NCI-H226 (cell line): ENCODE measurements around the gene GUK1.

Source experiments
- DNase-seq: peaks from one replicate; pipeline ENCODE4 v3.0.0-alpha.2; 2015

Gene GUK1

GRCh38 chr1:228136901-228137300 lies 3.2 kb upstream of the GUK1 start:
- no peak for DNase-seq

GRCh38 chr1:228139406-228139930 lies 611 bp upstream of the GUK1 start:
- DNase-seq, result no peak

- no peak for DNase-seq
Measured at GRCh38 chr1:228140724-228141225, 696 bp downstream of the GUK1 start.

DNA sequence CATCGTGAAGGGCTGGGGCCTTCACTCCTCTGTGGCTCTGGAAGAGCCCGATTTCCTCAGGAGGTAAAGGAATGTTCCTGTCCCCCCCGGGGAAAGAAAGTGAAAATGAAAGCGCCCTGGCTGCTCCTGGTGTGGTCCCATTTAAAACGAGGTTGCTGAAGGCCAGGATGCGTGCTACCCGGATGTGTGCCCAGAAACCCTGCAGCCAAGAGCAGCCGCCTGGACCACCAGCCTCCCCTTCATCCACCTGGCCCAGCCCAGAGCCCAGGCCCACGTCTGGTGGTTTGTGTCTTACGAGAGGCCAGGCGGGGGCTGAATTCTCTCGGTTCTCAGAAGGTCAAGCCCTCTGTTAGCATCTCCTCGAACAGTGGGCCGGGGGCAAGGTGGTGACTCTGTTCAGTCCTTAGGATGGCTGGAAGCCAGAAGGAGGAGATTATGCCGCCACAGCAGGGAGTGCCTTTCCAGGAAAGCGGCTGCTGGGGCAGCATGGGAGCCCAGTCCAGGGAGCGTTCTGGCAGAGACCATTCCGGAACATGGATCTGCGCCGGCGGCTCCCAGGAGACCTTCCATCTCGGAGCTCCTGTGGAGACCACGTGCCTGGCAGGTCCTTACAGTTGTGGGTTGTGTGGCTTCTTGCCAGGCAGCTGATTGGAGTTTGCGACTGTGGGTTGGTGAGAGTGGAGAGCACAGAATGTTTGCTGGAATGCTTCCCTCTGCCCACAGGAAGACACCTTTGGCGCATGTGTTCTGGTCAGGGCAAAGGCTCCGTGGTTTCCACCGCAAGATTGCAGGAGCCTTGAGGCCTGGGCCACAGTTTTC lies 1.4 kb downstream of the GUK1 start:
- DNase-seq, result peak; percentile 48

GRCh38 chr1:228142155-228142691 lies 2.1 kb downstream of the GUK1 start:
- DNase-seq, result no peak

DNA sequence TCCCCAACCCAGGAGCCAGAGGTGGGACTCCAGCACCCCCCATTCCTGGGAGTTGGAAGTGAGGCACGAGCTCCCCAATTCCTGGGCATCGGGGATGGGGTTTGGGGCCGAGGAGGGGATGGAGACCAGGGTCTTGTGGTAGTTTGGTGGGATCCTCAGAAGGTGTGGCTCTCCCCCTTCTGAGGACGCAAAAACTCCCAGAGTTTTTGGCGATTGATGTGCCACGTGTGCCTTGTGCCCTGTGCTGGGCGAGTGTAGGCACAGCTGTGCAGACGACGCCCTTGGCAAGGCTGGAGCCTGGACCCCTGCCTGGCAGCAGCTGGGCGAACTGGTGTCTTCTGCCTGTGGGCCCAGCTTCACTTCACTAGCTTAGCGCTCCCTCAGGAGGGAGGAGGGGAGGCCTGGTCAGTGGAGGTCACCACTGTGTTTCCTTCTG lies 2.6 kb downstream of the GUK1 start:
- DNase-seq, result no peak

- DNase-seq, result no peak
Measured at GRCh38 chr1:228143480-228144192, 3.6 kb downstream of the GUK1 start.

DNA sequence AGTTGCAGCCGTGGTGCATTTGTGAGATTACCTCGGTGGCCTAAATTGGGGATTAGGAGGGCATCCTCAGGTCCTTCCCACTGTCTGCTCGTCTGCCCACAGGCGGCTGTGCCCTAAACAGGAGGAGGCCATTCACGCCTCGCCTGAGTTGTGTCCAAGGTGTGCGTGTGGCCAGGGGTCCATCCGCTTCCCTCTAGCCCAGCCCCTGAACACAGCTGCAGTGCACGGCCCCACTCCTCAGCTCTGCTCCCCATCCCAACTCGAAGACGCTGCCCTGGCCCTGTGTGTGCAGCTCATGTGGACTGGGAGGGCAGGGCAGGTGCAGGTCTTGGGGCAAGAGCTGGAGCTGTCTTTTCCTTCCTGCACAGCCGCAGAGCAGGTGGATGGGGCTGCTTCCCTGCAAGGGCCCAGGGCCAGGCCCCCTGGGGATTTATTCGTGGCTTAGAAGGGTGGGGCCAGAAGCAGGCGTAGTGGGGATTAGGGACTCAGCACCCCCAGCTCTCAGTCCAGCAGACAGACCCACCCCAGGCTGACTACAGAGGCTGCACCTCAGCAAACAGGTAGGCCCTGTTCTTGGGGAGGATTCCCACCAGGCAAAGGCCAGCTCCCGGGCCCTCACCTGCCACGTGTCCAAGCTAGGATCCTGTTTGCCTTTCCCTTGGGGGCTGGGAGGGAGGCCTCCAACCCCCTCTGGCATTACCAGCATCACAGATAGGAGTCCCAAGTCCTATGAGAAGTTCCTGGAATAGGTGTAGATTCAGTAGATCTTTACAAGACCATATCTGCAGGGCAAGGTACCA lies 4.3 kb downstream of the GUK1 start:
- no peak for DNase-seq

- DNase-seq, result no peak
Measured at GRCh38 chr1:228144993-228145343, 4.9 kb downstream of the GUK1 start.

GRCh38 chr1:228145463-228146416 lies 5.7 kb downstream of the GUK1 start:
- no peak for DNase-seq

- DNase-seq, result no peak
Measured at GRCh38 chr1:228146417-228147150, 6.5 kb downstream of the GUK1 start.

DNA sequence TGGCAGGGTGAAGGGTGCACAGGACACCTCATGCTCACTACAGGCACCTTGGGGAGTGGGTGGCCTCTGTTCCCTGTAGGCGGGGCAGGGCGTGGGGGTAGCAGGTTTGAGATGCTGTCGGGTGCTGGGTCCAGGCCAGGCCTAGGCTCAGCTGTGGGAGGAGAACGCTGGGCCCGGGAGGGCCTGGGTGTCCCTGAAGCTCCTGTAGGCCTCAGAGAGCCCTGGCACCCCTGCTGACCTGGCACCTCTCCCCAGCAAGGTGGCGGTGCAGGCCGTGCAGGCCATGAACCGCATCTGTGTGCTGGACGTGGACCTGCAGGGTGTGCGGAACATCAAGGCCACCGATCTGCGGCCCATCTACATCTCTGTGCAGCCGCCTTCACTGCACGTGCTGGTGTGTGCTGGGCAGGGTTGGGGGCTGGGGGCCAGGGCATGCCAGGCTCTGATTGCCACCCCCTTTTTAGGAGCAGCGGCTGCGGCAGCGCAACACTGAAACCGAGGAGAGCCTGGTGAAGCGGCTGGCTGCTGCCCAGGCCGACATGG lies 7.1 kb downstream of the GUK1 start:
- no peak for DNase-seq

GRCh38 chr1:228147768-228148167 lies 7.7 kb downstream of the GUK1 start:
- no peak for DNase-seq

- DNase-seq, result peak; percentile 33
Measured at GRCh38 chr1:228148196-228148861, 8.2 kb downstream of the GUK1 start.

- DNase-seq, result no peak
Measured at GRCh38 chr1:228148935-228149405, 8.9 kb downstream of the GUK1 start.

GRCh38 chr1:228149406-228150119 lies 9.5 kb downstream of the GUK1 start, which contains the start of gene GJC2:
TSS of gene GJC2 (plus strand) at chr1:228149930. CDS start at chr1:228157759, 7,829 bp downstream.
- DNase-seq, result peak; percentile 65

- DNase-seq, result no peak
Measured at GRCh38 chr1:228150120-228150460, 10.0 kb downstream of the GUK1 start.

DNA sequence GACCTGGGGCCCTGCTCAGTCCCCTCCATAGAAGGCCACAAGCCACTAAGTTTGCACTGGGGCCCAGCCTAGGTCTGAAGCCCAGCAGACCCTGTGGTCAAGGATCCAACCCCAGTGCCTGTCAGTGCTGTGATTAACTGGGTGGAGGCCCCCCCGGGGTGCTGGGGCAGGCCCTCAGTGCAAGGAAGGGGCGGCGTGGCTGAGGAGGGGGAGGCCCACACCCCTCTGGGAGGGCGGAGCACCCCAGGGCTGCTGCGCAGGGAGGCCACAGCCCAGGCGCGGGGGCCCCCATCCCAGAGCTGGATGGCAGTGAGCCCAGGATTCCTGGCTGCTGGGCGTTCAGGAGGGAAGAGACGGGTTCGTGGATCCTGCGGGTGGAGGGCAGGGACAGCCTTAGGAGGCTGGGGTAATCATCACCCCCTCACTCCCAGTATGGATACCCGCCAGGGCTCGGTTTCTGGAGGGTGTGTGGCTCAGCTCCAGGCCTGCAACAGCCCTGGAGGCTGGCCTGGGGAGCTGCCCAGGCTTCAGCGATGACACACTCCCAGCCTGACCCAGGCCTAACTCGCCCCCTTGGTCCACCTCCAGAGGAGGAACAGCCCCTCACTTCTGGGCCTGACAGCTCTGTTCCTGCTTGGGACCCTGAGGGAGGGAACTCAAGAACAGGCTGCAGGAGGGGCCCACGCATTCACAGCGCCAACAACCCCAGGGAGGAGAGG lies 10.5 kb downstream of the GUK1 start:
- peak; percentile 84 for DNase-seq
